SK-N-SH (cell line): ENCODE data around the gene RER1.

ENCODE experiments used
- EZH2phosphoT487 ChIP-seq: fragments of 200-600 bp; sonication (generic); IDR thresholded peaks from 2 replicates; pipeline ENCODE4 v1.6.1; 2017; ENCODE audit warnings: low read depth, mixed run types, mild to moderate bottlenecking, antibody characterized with exemption, moderate library complexity, borderline replicate concordance
- SMC3 ChIP-seq: IDR thresholded peaks from 2 replicates; pipeline ENCODE4 v1.6.1; 2012; ENCODE audit warnings: low read depth, low read length, improper control_type of control experiment
- TF ChIP-seq, protein P1 (sequence below): fragments of 200-600 bp; sonication (generic); IDR thresholded peaks from 2 replicates; pipeline ENCODE4 v1.6.1; 2017; ENCODE audit warnings: antibody characterized with exemption, mild to moderate bottlenecking, moderate library complexity

DNA sequence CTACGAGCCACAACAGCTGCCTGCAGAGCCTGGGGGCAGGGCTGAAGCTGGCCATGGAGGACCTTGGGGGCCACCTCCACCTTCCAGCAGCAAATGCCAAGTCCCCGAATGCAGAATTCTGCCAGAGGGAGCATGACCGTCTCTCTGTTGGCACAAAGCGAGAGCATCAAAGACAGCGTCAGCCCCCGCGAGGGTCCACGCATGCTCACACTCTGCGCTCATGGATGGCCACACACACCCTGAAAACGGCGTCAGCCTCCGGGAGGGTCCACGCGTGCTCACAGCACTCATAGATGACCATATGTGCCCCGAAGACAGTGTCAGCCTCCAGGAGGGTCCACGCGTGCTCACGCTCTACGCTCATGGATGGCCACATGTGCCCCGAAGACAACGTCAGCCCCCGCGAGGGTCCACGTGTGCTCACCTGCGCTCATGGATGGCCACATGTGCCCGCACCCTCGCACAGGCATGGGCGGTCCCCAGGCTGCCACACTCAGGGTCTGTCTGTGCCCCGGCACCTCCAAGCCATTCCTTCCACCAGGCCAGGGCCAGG lies 46.8 kb upstream of the RER1 start:
- TF ChIP-seq EZH2phosphoT487, result no peak
- TF ChIP-seq, protein P1, sequence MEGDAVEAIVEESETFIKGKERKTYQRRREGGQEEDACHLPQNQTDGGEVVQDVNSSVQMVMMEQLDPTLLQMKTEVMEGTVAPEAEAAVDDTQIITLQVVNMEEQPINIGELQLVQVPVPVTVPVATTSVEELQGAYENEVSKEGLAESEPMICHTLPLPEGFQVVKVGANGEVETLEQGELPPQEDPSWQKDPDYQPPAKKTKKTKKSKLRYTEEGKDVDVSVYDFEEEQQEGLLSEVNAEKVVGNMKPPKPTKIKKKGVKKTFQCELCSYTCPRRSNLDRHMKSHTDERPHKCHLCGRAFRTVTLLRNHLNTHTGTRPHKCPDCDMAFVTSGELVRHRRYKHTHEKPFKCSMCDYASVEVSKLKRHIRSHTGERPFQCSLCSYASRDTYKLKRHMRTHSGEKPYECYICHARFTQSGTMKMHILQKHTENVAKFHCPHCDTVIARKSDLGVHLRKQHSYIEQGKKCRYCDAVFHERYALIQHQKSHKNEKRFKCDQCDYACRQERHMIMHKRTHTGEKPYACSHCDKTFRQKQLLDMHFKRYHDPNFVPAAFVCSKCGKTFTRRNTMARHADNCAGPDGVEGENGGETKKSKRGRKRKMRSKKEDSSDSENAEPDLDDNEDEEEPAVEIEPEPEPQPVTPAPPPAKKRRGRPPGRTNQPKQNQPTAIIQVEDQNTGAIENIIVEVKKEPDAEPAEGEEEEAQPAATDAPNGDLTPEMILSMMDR, result no peak
- TF ChIP-seq SMC3, result no peak
